IMR-90 (cell line): Measurements from ENCODE around the gene CABP4. TPM values are rescaled to one million over a fixed set of nuclear protein-coding genes. Genes with fewer than 3 reads are reported as not detected.

Source experiments
- ATAC-seq: fragments of 200-7000 bp; cut with Tn5 transposase; 2 replicates; pipeline ENCODE4 v1.9.1; 2020; ENCODE audit warnings: low read depth, mild to moderate bottlenecking, moderate library complexity
- BruUV-seq: library from RNA; stranded (reverse); fragments of 400-500 nt; replicated peaks from 2 replicates; lab custom pipeline; 2021; lab: Mats Ljungman, UMichigan
- CTCF ChIA-PET: fragments of 300-600 bp; formaldehyde crosslinking; extraction: SDS; loops from one replicate; lab custom pipeline; 2021; ENCODE audit warnings: antibody characterized with exemption; lab: Yijun Ruan, JAX
- POLR2A ChIA-PET: fragments of 300-600 bp; sonication (Branson Sonifier 250); formaldehyde crosslinking; loops from one replicate; lab custom pipeline; 2022; ENCODE audit warnings: antibody characterized with exemption; ENCODE audit not compliant: unreplicated experiment; lab: Charles Lee
- DNase-seq: peaks from one replicate; pipeline ENCODE4 v3.0.0; 2013
- H2AFZ ChIP-seq: replicated peaks from 2 replicates; pipeline ENCODE3; 2013; ENCODE audit warnings: low read length, mild to moderate bottlenecking; ENCODE audit not compliant: poor library complexity
- H2AK5ac ChIP-seq: 2 replicates; pipeline ENCODE4 v1.6.1; 2013; ENCODE audit warnings: low read depth, low read length, inconsistent platforms
- H2AK9ac ChIP-seq: replicated peaks from 2 replicates; pipeline ENCODE3; 2013; ENCODE audit warnings: mild to moderate bottlenecking, low read depth, low read length, moderate library complexity; ENCODE audit not compliant: poor library complexity
- H2BK120ac ChIP-seq: 2 replicates; pipeline ENCODE4 v1.6.1; 2013; ENCODE audit warnings: low read depth, low read length, inconsistent platforms
- H2BK15ac ChIP-seq: 3 replicates; pipeline ENCODE4 v1.6.1; 2013; ENCODE audit warnings: low read depth, low read length, inconsistent platforms
- H2BK20ac ChIP-seq: 2 replicates; pipeline ENCODE4 v1.6.1; 2013; ENCODE audit warnings: low read depth, mild to moderate bottlenecking, inconsistent platforms, low read length, moderate library complexity
- H2BK5ac ChIP-seq: 2 replicates; pipeline ENCODE4 v1.6.1; 2013; ENCODE audit warnings: mild to moderate bottlenecking, low read depth, low read length, inconsistent platforms; ENCODE audit not compliant: poor library complexity, severe bottlenecking
- H3K14ac ChIP-seq: replicated peaks from 2 replicates; pipeline ENCODE4 v1.6.1; 2013; ENCODE audit warnings: low read depth, low read length, inconsistent platforms
- H3K18ac ChIP-seq: 2 replicates; pipeline ENCODE4 v1.6.1; 2013; ENCODE audit warnings: low read depth, low read length, control low read depth
- H3K23ac ChIP-seq: 2 replicates; pipeline ENCODE4 v1.6.1; 2013; ENCODE audit warnings: low read depth, low read length, inconsistent platforms
- H3K27ac ChIP-seq: 2 replicates; pipeline ENCODE4 v1.5.1; 2013; ENCODE audit warnings: mild to moderate bottlenecking, control low read depth, low read length; ENCODE audit not compliant: insufficient read depth
- H3K27me3 ChIP-seq: 2 replicates; pipeline ENCODE4 v1.6.1; 2013; ENCODE audit warnings: low read length; ENCODE audit not compliant: control insufficient read depth, insufficient read depth
- H3K36me3 ChIP-seq: 2 replicates; pipeline ENCODE4 v1.6.1; 2013; ENCODE audit warnings: low read length, mixed read lengths; ENCODE audit not compliant: control insufficient read depth, insufficient read depth
- H3K4ac ChIP-seq: 2 replicates; pipeline ENCODE4 v1.6.1; 2013; ENCODE audit warnings: low read depth, low read length, inconsistent platforms
- H3K4me1 ChIP-seq: 2 replicates; pipeline ENCODE4 v1.6.1; 2013; ENCODE audit warnings: low read length, mixed read lengths; ENCODE audit not compliant: control insufficient read depth, insufficient read depth
- H3K4me2 ChIP-seq: 2 replicates; pipeline ENCODE4 v1.6.1; 2013; ENCODE audit warnings: low read depth, mild to moderate bottlenecking, control low read depth, low read length, moderate library complexity
- H3K4me3 ChIP-seq: 2 replicates; pipeline ENCODE4 v1.5.1; 2013; ENCODE audit warnings: low read depth, mild to moderate bottlenecking, control low read depth, low read length, moderate library complexity; ENCODE audit not compliant: insufficient read depth
- H3K56ac ChIP-seq: 2 replicates; pipeline ENCODE4 v1.6.1; 2013; ENCODE audit warnings: low read length, inconsistent platforms; ENCODE audit not compliant: insufficient read depth; ENCODE audit errors: extremely low read depth
- H3K79me1 ChIP-seq, 2 experiments: 2 replicates each; pipeline ENCODE4 v1.6.1; 2013; ENCODE audit warnings: low read length in 2 of 2, inconsistent platforms in 1 of 2, low read depth in 1 of 2
- H3K9ac ChIP-seq: 2 replicates; pipeline ENCODE4 v1.6.1; 2013; ENCODE audit warnings: low read depth, low read length, control low read depth
- H3K9me1 ChIP-seq: 2 replicates; pipeline ENCODE4 v1.6.1; 2013; ENCODE audit warnings: low read length, inconsistent platforms; ENCODE audit not compliant: insufficient read depth
- H3K9me3 ChIP-seq: 2 replicates; pipeline ENCODE4 v1.6.1; 2013; ENCODE audit warnings: low read length; ENCODE audit not compliant: control insufficient read depth, insufficient read depth
- H4K20me1 ChIP-seq: 2 replicates; pipeline ENCODE4 v1.6.1; 2013; ENCODE audit warnings: low read length, inconsistent platforms; ENCODE audit not compliant: insufficient read depth
- H4K5ac ChIP-seq: 2 replicates; pipeline ENCODE4 v1.6.1; 2013; ENCODE audit warnings: mild to moderate bottlenecking, low read depth, low read length, control low read depth
- H4K8ac ChIP-seq, 2 experiments: 2 replicates each; pipeline ENCODE4 v1.6.1; 2013; ENCODE audit warnings: low read depth in 2 of 2, low read length in 2 of 2, control low read depth in 1 of 2, inconsistent platforms in 1 of 2
- H4K91ac ChIP-seq: 2 replicates; pipeline ENCODE4 v1.6.1; 2013; ENCODE audit warnings: low read depth, low read length, inconsistent platforms; ENCODE audit not compliant: insufficient read depth
- BHLHE40 ChIP-seq: fragments of 150-350 bp; IDR thresholded peaks from 2 replicates; pipeline ENCODE4 v1.6.1; 2016; ENCODE audit warnings: mild to moderate bottlenecking, low read depth, low read length
- CEBPB ChIP-seq: IDR thresholded peaks from 2 replicates; pipeline ENCODE4 v1.6.1; 2012; ENCODE audit warnings: low read depth, low read length, improper control_type of control experiment
- ELK1 ChIP-seq: fragments of 150-350 bp; IDR thresholded peaks from 2 replicates; pipeline ENCODE4 v1.6.1; 2016; ENCODE audit warnings: low read depth, mild to moderate bottlenecking, low read length, moderate library complexity, borderline replicate concordance
- MAFK ChIP-seq: IDR thresholded peaks from 2 replicates; pipeline ENCODE4 v1.6.1; 2012; ENCODE audit warnings: low read depth, low read length, improper control_type of control experiment
- MAZ ChIP-seq: IDR thresholded peaks from 2 replicates; pipeline ENCODE4 v1.6.1; 2012; ENCODE audit warnings: low read depth, mild to moderate bottlenecking, low read length, improper control_type of control experiment, moderate library complexity, borderline replicate concordance
- NFE2L2 ChIP-seq: fragments of 150-350 bp; IDR thresholded peaks from 2 replicates; pipeline ENCODE4 v1.6.1; 2016; ENCODE audit warnings: low read depth, mild to moderate bottlenecking, low read length
- POLR2A ChIP-seq: IDR thresholded peaks from 2 replicates; pipeline ENCODE4 v1.6.1; 2012; ENCODE audit warnings: mild to moderate bottlenecking, low read depth, low read length
- RAD21 ChIP-seq: IDR thresholded peaks from 2 replicates; pipeline ENCODE4 v1.6.1; 2012; ENCODE audit warnings: low read length, improper control_type of control experiment
- RCOR1 ChIP-seq: IDR thresholded peaks from 2 replicates; pipeline ENCODE4 v1.6.1; 2012; ENCODE audit warnings: mild to moderate bottlenecking, low read length, improper control_type of control experiment; ENCODE audit not compliant: insufficient replicate concordance
- RFX5 ChIP-seq: IDR thresholded peaks from 2 replicates; pipeline ENCODE4 v1.8.0; 2012; ENCODE audit warnings: low read depth, mild to moderate bottlenecking, low read length, moderate library complexity
- USF2 ChIP-seq: fragments of 150-350 bp; IDR thresholded peaks from 2 replicates; pipeline ENCODE4 v1.6.1; 2017; ENCODE audit warnings: mild to moderate bottlenecking, antibody characterized with exemption, low read length, low read depth
- WGBS, 2 experiments: methylation state at CpG; one replicate each; pipeline versions ENCODE4 v1.1.5 to v1.1.7; 2013; ENCODE audit warnings: missing lambda C conversion rate in 2 of 2; ENCODE audit not compliant: insufficient read length in 1 of 2; ENCODE audit errors: extremely low coverage in 2 of 2; 5-methylcytosine and 5-hydroxymethylcytosine counted together
- dilution Hi-C: fragments of 300-500 bp; cut with HindIII; formaldehyde crosslinking; loops from one replicate; pipeline ENCODE4 v1.14.3; 2018; ENCODE audit warnings: low sequenced_read_pairs; ENCODE audit not compliant: unreplicated experiment
- in situ Hi-C: fragments of 300-500 bp; cut with MboI; formaldehyde crosslinking; loops from 3 replicates; pipeline ENCODE4 v1.14.3; 2019; ENCODE audit warnings: low sequenced_read_pairs, inconsistent platforms, mixed read lengths
- intact Hi-C: fragments of 100-400 bp; cut with micrococcal nuclease; formaldehyde crosslinking; loops from 2 replicates; pipeline ENCODE4 v1.10.0; 2022
- polyA plus RNA-seq, 3 experiments: library from polyadenylated mRNA; depleted of rRNA; stranded (reverse); fragments of >200 nt; gene quantifications; 2 replicates each; pipeline ENCODE4 v1.2.3, GENCODE V29; 2012; ENCODE audit warnings: low replicate concordance in 1 of 3
- total RNA-seq: library from RNA; depleted of rRNA; stranded (reverse); fragments of >200 nt; gene quantifications from 2 replicates; pipeline ENCODE4 v1.2.3, GENCODE V29; 2012

Gene CABP4
- total and polyA plus RNA-seq, 2 of the 4 experiments (the other 2 are of a cell fraction) = not detected

- no peak within 1 kb of the TSS for H3K4me2 ChIP-seq
- no peak for ATAC-seq
Observed at GRCh38 chr11:67452141-67452952, 2.8 kb upstream of the CABP4 start, which contains the start of gene GPR152. GPR152 (minus strand) TSS chr11:67452729; CDS start chr11:67452724, 5 bp downstream.

More at GRCh38 chr11:67452141-67452952, 2.8 kb upstream of the CABP4 start, which contains the start of gene GPR152:
- peaks cover 23% of the 10 kb centered on the region; the same call in 1 of the 2 replicates for H3K27me3 ChIP-seq
- no peaks in the 10 kb centered on the region for H4K20me1 ChIP-seq
- 85% methylated on average over 28 of the region's 33 CpGs; no CpG with 5 or more reads in 1 of the 2 experiments for WGBS, 2 experiments
- no peaks in the 10 kb centered on the region for H3K79me1 ChIP-seq
- H3K9ac ChIP-seq = no peak within 1 kb of the TSS
- intact Hi-C loops (no loop called here), dilution Hi-C loops (no loop called here), in situ Hi-C loops (no loop called here)
- ChIA-PET CTCF (no interaction called here), POLR2A (no interaction called here)
- no peak within 1 kb of the TSS for H3K27ac ChIP-seq
- no peak within 1 kb of the TSS for H3K18ac ChIP-seq
- H3K9me3 ChIP-seq = no peaks in the 10 kb centered on the region
- no peak within 1 kb of the TSS for H3K56ac ChIP-seq
- no peak within 1 kb of the TSS for H3K4ac ChIP-seq
- H3K4me1 ChIP-seq = no peaks in the 10 kb centered on the region
- DNase-seq = no peak
- H2BK5ac ChIP-seq = no peak within 1 kb of the TSS
- no peak within 1 kb of the TSS for H2BK15ac ChIP-seq
- H2BK120ac ChIP-seq = no peak within 1 kb of the TSS
- H3K36me3 ChIP-seq = no peaks in the 10 kb centered on the region
- no peak within 1 kb of the TSS for H4K91ac ChIP-seq
- H3K4me3 ChIP-seq = no peak within 1 kb of the TSS
- H3K14ac ChIP-seq = no peak within 1 kb of the TSS
- TF ChIP-seq ELK1 (no peak), POLR2A (no peak), RCOR1 (no peak), BHLHE40 (no peak), USF2 (no peak), RAD21 (no peak), MAFK (no peak), CEBPB (no peak), MAZ (no peak), NFE2L2 (no peak), RFX5 (no peak)
- H2AFZ ChIP-seq = peak within 1 kb of the TSS; percentile 58
- no TSS peak for BruUV-seq
- H2BK20ac ChIP-seq = no peak within 1 kb of the TSS
- no peak within 1 kb of the TSS for H2AK5ac ChIP-seq
- H4K5ac ChIP-seq = no peak within 1 kb of the TSS
- H3K9me1 ChIP-seq = no peaks in the 10 kb centered on the region
- no peak within 1 kb of the TSS for H2AK9ac ChIP-seq
- H4K8ac ChIP-seq = no peak within 1 kb of the TSS
- H3K23ac ChIP-seq = no peak within 1 kb of the TSS
